GM12873 (cell line): ENCODE data around the gene INTS14.

Source experiments
- CTCF ChIP-seq: IDR thresholded peaks from 2 replicates; pipeline ENCODE4 v1.5.1; 2012; ENCODE audit warnings: low read depth, mild to moderate bottlenecking, moderate library complexity, low read length, control low read depth; ENCODE audit not compliant: insufficient read depth; ENCODE audit errors: missing control alignments

Gene INTS14

GRCh38 chr15:65579762-65580161, 31.2 kb downstream of the INTS14 start:
- no peak for TF ChIP-seq CTCF

- no peak for TF ChIP-seq CTCF
These were observed 31.8 kb downstream of the INTS14 start for GRCh38 chr15:65578904-65579728.

DNA sequence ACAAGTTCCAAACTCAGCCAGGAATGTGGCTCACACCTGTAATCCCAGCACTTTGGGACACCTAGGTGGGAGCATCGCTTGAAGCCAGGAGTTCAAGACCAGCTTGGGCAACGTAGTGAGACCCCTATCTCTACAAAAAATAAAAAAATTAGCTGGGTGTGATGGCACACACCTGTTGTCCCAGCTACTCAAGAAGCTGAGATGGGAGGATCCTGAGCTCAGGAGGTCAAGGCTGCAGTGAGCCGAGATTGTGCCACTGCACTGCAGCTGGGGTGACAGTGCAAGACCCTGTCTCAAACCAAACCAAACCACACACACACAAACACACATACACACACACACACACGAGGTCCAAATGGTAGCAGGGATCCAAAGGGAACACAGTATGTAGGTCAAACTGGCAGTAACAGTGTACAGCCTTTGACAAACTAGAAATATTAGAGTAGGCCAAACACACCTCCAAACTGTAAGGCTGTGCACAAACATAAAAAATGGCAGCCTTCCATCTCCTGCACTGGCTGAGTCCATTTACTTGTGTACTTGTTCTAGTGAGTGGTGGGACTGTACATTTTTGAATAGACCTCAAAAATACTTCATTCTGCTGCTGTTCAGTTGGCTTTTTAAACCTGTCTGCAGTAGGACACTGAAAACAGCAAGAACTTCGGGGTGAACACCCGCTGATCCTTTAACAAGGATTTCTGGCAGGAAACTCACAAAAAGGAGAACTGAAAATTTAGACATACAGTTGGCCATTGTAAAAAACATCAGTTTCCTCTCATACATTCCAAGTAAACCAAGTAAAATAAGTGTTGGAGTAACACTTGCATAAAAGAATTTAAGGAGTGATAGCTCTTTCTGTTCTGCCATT, 33.6 kb downstream of the INTS14 start:
- TF ChIP-seq CTCF = no peak

- no peak for TF ChIP-seq CTCF
These were observed 34.3 kb downstream of the INTS14 start for GRCh38 chr15:65576664-65577063.

- TF ChIP-seq CTCF = no peak
These were observed 39.0 kb downstream of the INTS14 start for GRCh38 chr15:65571971-65572370.

DNA sequence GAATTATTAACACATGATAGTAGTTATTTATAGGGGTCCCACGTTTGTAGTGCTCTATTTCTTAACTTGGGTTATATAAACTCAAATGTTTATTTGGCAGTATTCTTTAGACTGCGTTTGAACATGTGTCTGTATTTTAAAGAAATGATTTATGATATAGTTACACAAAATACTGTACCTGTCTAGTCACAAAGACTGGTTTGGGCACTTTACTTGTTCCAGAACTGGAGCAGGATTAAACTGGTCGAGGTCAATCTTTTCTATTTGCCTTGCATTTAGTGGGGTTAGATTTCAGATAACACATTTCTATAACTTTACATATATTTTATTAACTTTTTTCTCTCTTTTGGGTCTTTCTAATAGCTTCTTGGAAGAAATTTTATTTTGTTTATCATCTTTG, 41.2 kb downstream of the INTS14 start:
- TF ChIP-seq CTCF = no peak

DNA sequence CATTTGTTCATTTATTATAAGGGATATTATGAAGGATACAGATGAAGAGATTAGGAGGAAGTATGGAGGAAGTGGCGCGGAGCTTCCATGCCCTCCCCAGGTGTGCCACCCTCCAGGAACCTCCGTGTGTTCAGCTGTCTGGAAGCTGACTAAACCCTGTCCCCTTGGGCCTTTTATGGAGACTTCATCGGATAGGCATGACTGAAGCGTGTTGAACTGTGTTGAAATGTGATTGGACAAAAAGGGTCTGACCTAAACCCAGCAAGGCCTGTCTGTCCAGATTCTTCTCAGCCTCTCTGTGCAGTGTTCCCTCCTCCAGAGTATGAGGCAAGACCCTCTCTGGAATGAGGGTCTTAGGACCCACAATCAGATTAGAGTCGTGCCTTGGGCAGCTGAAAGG, 49.0 kb downstream of the INTS14 start:
- no peak for TF ChIP-seq CTCF
